ENCODE data around the gene ABCD3. TPM values are rescaled to one million over a fixed set of nuclear protein-coding genes. Genes with fewer than 3 reads are reported as not detected.
"Not testable (repeated sequence)": the region's sequence is repeated elsewhere in the genome, so short reads cannot be mapped to it uniquely, and the experiment has no call there.

The ABCD3 gene
- total RNA-seq, 1 experiment from 2014 or later = 26.5 TPM

DNA sequence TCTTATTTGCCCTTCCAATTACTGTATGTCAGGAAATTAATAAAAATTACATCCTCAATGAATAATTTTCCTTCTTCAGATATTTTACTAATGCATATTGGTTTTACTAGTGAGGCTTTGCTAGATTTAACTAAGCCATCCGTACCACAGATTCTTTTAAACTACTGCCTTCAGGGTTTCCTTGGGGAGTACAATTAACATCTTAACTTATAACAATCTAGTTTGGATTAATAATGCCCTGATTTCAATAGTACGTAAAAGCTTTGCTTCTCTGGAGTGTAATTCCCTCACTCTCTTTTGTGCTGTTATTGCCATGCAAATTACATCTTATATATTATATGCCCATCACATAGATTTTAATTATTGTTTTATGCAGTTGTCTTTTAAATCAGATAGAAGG is 147.7 kb downstream of the ABCD3 start:
- Mint-ChIP-seq H3K27ac (ENCODE audit: low read depth, unreplicated experiment) (no peak overlapping the region), H3K36me3 (ENCODE audit: insufficient read depth, unreplicated experiment) (peaks cover 6% of the 10 kb centered on the region), H3K9me3 (ENCODE audit: unreplicated experiment) (peaks cover 2% of the 10 kb centered on the region), H3K4me1 (ENCODE audit: insufficient read depth, unreplicated experiment) (peaks cover 7% of the 10 kb centered on the region), H3K27me3 (ENCODE audit: insufficient read depth, unreplicated experiment) (no peaks in the 10 kb centered on the region), H3K4me3 (ENCODE audit: unreplicated experiment) (no peak overlapping the region)
- TF ChIP-seq CTCF (IDR thresholded peaks at IDR 0.05; ENCODE audit: unreplicated experiment) = no peak
- no TSS peak for BruUV-seq (replicated peaks)
- POLR2A ChIA-PET = interaction anchor here (0.6 to 1.9 kb wide), 7 partner anchors 15 to 1521 kb away, joined by 3 to 6 read pairs (median 4); partner anchors contain the start of gene F3
- DNase-seq (ENCODE audit: unreplicated experiment) = no peak
- intact Hi-C loops (cut with micrococcal nuclease) = no loop called here
- CTCF ChIA-PET = interaction anchor here (1.1 kb wide), 1 partner anchor 16 kb away, joined by 3 read pairs; no protein-coding TSS in a partner anchor

- intact Hi-C loops (cut with micrococcal nuclease); H3K36me3 Mint-ChIP-seq (ENCODE audit: insufficient read depth, unreplicated experiment); H3K4me1 Mint-ChIP-seq (ENCODE audit: insufficient read depth, unreplicated experiment); CTCF ChIA-PET; H3K27me3 Mint-ChIP-seq (ENCODE audit: insufficient read depth, unreplicated experiment); H3K9me3 Mint-ChIP-seq (ENCODE audit: unreplicated experiment); BruUV-seq (replicated peaks); H3K27ac Mint-ChIP-seq (ENCODE audit: low read depth, unreplicated experiment): not testable (repeated sequence)
- POLR2A ChIA-PET = interaction anchor here (1.2 to 1.9 kb wide), 4 partner anchors 14 to 25 kb away, joined by 3 to 6 read pairs (median 3); partner anchors contain the start of gene F3
- DNase-seq (ENCODE audit: unreplicated experiment) = peak; percentile 13
- peak overlapping the region; percentile 3 for H3K4me3 Mint-ChIP-seq (ENCODE audit: unreplicated experiment)
These were observed 148.2 kb downstream of the ABCD3 start for GRCh38 chr1:94566436-94566835.

DNA sequence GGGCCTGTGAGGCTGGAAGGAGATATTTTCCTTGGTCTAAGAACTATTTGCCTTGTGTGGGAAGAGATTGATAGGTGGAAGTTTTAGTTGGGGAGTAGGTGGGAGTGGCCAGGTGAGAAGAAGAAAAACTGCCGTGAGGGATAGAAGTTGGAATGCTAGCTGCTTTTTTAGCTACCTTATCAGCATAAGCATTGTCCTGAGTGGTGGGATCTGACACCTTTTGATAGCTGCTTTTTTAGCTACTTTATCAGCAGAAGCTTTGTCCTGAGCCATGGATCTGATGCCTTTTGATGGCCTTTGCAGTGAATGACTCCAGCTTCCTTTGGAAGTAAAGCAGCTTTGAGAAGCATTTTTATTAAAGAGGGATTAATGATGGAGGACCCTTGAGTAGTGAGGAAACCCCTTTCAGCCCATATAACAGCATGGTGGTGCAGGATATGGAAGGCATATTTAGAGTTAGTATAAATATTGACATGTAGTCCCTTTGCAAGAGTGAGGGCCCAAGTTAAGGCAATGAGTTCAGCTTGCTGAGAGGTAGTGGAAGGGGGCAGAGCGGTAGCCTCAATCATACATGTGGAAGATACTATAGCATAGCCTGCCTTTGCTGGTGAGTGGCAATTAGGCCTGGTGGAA is 149.9 kb downstream of the ABCD3 start:
- H3K27ac Mint-ChIP-seq (ENCODE audit: low read depth, unreplicated experiment); H3K27me3 Mint-ChIP-seq (ENCODE audit: insufficient read depth, unreplicated experiment); intact Hi-C loops (cut with micrococcal nuclease); BruUV-seq (replicated peaks); DNase-seq (ENCODE audit: unreplicated experiment); H3K4me1 Mint-ChIP-seq (ENCODE audit: insufficient read depth, unreplicated experiment); CTCF ChIA-PET; H3K36me3 Mint-ChIP-seq (ENCODE audit: insufficient read depth, unreplicated experiment); H3K4me3 Mint-ChIP-seq (ENCODE audit: unreplicated experiment): not testable (repeated sequence)
- H3K9me3 Mint-ChIP-seq (ENCODE audit: unreplicated experiment) = peaks cover 18% of the 10 kb centered on the region
- POLR2A ChIA-PET = interaction anchor here (1.0 to 1.6 kb wide), 2 partner anchors 10 to 11 kb away, joined by 3 to 4 read pairs; no protein-coding TSS in a partner anchor

Other genes starting within 250 kb of the ABCD3 start
- gene ARHGAP29, start 180.8 kb upstream of the ABCD3 start, total RNA-seq (2022) = 38.6 and 46.7 TPM in 2 replicates
- gene F3, start 123.4 kb downstream of the ABCD3 start, total RNA-seq (2022) = 173 and 296 TPM in 2 replicates